Midbrain (tissue), 1 donor: ENCODE results near the gene ANKRD18B.
"Not testable (repeated sequence)": the region's sequence is repeated elsewhere in the genome, so short reads cannot be mapped to it uniquely, and the experiment has no call there.

Experiments
- DNase-seq: peaks from one replicate; lab custom pipeline; 2025; lab: John Stamatoyannopoulos, UW

ANKRD18B gene

DNA sequence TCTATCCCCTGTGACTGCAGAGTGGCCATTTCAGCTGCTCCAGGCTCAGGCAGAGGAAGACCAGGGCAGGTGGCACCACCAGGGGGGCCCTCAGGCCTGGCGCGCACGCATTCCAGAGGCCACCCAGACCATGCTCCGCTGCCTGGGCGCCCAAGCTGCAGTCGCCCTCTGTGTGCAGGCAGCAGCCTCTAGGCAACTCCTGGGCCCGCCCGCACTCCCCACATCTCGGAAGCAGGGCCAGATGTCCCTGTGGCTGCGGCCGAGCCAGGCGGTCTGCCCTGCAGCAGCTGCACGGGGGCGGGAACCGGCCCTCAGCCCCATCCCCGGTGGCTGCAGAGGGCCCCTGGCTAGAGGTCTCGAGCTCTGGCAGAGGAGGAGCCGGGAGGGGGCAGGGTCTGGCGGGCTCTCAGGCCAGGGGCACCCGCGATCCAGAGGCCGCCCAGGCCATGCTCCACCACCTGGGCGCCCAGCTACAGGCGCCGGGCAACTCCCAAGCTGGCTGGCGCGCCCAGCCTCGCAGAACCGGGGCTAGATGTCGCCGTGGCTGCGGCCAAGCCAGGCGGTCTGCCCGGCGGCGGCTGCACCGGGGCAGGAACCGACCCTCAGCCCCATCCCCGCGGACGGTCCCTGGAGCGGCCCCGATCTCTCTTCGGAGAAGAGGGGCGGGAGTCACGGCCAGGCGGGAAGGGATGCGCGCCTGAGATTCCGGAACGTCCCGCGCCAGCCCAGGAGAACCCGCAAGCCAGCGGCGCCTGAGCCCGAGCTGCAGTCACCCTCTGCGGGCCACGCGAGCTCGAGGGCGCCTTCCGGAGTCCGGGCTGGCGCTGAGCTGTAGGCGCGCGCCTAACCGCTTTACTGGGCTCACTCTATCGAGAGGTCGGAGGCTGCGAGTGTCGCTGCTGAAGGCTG, at the start of gene ANKRD18B:
TSS of gene ANKRD18B (plus strand) at position 855 of the 909 bp plus-strand sequence. CDS start 239 bp downstream, outside the sequence.
- DNase-seq = peak; percentile 7

DNA sequence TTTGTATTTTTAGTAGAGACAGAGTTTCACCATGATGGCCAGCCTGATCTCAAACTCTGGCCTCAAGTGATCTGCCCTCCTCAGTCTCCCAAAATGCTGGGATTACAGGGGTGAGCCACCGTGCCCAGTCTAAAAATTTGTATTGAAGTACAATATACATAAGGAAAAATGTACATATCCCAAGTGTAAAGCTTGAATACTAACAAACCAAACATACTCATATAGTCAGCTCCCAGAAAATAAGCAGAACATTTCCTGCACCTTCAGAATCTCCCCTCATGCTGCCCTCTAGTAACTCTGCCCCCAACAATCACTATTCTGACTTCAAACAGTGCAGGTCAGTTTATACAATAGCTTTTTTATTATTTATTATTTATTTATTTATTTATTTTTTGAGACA, 48.7 kb upstream of the ANKRD18B start:
- DNase-seq = no peak

DNA sequence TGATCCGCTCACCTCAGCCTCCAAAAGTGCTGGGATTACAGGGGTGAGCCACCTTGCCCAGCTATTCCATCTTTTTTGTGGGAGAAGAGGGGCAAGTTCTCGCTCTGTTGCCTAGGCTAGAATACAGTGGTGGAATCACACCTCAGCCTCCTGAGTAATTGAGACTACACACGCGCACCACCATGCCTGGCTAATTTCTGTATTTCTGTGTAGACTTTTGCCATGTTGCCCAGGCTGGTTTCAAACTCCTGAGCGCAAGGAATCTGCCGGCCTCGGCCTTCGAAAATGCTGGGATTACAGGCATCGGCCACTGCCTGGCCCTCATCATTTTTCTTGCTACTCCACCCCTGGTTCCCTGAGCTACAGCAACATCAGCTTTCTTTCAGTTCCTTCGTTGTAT, 47.5 kb upstream of the ANKRD18B start:
- no peak for DNase-seq

DNA sequence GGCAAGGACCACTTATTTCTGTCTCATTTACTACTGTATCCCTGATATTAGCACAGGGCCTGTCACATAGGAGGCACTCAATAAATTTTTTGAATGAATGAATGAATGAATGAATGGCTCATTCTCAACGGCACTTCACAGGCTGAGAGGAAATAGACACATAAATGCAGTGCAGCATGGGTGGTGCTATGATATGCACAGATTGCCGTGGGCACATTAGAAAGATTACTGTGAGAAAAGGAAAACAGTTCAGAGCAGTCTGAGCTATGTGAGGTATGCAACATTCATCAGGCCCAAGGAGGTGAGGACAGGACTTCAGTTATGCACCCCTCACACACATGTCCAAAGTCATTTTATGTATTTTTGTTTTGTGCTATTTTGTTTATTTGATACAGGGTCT, 43.9 kb upstream of the ANKRD18B start:
- DNase-seq = no peak

DNA sequence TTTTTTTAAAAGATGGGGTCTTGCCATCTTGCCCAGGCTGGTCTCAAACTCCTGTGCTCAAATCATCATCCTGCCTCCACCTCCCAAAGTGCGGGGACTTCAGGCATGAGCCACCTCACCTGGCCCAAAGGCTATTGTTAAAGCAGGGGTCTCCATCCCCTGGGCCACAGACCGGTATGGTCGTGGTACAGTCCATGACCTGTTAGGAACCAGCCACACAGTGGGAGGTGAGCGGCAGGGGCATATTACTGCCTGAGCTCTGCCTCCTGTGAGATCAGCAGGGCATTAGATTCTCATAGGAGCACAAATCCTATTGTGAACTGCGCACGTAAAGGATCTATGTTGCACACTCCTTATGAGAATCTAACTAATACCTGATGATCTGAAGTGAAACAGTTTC, 43.1 kb upstream of the ANKRD18B start:
- no peak for DNase-seq

DNA sequence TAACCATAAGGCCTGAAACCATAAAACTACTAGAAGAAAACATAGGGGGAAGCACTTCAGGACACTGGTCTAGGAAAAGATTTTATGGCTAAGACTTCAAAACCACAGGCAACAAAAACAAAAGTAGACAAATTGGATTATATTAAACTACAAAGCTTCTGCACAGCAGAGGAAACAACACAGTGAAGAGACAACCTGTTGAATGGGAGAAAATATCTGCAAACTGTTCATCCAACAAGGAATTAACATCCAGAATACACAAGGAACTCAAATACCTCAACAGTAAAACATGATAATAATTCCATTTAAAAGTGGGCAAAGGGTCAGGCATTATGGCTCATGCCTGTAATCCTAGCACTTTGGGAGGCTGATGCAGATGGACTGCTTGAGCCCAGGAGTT, 38.7 kb upstream of the ANKRD18B start:
- DNase-seq = not testable (repeated sequence)

DNA sequence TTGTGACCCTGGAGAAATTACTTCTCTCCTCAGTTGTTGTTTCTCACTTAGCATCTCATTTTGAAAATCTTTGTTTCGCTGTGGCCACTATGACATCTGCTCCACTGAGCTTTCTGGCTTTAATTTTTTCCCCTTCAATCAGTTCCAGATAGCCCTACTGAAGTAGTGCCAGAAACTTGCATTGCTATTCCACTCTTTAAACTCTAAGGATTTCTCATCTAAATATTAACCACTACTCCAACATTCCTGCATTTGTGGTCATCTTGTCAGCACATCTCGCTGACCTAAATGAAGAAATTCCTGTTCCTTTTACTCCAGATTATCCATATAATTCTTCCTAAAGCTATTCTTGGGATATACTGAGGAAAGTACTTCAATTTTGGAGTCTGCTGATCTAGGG, 35.0 kb upstream of the ANKRD18B start:
- DNase-seq = no peak

DNA sequence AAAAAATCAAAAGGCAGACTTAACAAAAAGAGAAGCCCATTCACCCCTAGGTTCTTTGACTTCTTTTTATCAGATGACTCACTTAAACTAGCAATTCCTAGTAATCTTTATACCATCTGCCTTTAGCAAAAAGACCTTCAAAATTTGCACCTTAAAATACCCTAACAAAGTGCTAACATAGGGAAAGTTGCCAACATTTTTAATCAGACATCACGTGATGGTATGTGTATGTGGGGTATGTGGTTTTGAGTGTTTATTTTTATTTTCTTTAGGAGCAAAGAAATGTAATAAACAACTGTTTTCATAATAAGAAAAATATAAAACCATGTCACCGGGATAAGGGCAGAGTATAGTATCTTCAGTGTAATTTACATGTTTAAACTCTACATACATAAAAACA, 30.2 kb upstream of the ANKRD18B start:
- not testable (repeated sequence) for DNase-seq

DNA sequence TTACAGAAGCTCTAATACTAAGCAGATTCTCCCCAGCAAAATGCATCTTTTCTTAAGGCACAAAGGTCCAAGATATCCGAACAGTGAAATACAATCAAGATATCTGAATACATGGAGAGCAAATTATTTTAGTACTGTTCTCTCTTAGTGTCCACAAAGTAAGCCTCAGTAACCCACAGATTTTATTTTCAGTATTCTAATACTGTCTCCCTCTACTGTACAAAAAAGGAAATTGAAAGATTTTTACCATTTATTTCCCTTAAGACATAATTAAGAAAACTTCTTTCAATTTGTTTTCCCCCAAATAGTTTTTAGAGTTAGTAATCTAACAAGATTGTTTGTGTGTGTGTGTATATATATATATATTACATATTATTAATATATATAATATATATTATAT, 25.7 kb upstream of the ANKRD18B start:
- no peak for DNase-seq

DNA sequence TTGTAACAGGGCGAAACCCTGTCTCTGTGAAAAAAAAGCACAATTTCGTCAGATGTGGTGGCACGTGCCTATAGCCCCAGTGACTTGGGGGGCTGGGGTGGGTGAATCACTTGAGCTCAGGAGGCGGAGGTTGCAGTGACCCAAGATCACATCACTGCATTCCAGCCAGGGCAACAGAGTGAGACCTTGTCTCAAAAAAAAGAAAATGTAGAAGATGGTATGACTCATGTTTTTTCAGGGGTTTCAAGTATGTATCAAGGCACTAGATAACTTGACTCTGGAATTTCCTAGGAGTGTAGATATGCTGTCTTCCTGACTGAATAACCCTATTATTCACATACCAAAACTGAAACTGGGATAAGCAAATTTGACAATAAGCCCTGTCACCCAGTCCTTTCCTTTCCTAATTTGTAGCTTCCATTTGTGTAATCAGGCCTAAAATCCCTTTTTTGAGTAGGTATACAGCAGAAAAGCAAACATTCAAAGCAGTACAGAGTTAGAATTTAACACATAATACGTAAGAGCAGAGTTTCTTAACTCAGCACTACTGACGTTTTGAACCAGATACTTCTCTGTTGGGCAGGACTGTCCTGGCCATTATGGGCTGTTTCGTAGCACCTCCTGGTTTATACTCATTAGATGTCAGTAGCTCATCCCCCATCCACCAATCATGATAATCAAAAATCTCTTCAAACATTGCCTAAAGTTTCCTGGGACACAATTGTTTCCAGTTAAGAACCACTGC, 17.3 kb upstream of the ANKRD18B start:
- no peak for DNase-seq

DNA sequence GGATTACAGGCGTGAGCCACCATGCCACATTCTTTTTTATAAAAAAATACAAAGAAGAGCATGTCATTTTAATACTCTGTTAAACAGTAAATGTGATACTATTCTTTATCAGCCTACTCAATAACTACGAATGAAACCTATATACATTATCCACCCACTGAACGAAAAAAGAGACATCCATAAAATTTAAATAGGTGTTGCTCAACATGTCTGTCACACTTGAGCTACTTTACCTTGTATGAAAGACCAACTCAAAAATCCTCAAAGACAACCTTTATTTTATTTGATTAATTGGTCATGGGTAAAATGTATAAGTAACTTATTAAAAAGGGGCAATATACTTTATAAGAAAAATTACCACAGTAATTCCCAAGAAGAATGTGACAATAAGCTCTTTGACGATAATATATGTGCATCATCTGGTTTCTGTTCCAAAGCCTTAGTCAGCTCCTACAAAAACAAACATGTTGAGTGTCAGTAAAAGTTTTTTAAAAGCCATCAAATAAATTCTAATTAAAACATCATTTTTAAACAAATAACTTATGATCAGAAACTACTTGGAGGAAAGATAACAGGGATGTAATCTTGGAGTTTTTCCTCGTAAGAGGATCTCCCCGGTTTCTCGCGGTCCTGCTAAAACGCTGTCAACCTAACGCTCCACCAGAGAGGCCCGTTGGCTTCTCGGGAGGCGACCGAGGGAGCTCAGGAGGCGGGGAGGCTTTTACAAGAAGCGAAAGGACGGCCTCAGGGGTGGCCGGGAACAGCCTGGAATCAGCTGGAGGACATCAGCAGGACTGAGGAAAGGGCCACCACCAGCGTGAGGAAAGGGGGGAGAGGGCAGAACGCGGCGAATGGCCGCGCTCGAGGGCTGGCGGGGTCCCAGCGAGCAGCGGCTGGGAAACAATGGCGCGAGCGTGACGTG, 13.5 kb upstream of the ANKRD18B start:
- peak; percentile 78 for DNase-seq

DNA sequence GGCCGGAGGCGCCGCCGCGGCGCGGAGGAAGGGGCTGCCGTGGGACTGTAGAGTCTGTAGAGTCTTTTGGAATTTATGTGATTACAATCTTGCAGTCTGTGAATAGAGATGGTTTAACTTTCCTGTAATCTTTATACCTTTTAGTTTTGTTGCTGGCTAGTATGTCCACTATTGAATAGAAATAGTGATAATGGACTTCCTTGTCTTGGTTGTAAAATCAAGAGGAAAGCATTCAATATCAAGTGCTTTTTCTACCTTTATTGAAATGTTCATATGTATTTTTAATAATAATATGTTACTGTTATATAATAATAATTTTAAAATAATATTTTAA, 12.9 kb upstream of the ANKRD18B start:
- not testable (repeated sequence) for DNase-seq

DNA sequence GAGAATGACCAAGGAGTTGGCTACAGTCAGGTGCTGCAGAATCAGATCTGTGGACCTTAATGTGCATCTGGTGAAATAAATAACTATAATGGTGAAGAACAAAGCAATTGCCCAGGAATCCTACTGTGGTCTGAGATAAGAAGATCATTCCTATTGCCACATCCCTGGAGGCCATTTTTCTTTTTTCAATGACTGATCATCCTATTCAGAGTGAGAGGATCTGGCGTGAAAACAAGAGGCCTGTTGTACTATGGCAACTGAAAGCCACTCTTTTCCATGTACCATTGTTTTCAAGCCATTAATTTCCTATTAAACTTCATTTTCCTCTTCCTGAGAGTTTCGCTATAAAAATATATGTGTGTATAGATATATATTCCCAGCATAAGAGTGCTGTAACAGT, 11.5 kb upstream of the ANKRD18B start:
- DNase-seq = peak; percentile 37

DNA sequence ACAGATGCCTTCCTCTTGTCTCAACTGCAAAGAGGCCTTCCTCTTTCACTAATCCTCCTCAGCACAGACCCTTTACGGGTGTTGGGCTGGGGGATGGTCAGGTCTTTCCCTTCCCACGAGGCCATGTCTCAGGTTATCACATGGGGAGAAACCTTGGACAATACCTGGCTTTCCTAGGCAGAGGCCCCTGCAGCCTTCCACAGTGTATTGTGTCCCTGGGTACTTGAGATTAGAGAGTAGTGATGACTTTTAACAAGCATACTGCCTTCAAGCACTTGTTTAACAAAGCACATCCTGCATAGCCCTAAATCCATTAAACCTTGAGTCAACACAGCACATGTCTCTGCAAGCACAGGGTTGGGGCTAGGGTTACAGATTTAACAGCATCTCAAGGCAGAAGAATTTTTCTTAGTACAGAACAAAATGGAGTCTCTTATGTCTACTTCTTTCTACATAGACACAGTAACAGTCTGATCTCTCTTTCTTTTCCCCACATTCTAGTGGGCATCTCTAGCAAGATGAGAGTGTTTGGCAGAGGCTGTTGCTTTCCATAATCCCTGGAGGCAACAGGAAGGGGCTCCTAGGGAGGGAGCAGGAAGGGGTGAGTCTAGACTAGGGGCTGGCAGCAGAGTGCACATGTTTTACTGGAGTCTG, 8.6 kb upstream of the ANKRD18B start:
- not testable (repeated sequence) for DNase-seq

DNA sequence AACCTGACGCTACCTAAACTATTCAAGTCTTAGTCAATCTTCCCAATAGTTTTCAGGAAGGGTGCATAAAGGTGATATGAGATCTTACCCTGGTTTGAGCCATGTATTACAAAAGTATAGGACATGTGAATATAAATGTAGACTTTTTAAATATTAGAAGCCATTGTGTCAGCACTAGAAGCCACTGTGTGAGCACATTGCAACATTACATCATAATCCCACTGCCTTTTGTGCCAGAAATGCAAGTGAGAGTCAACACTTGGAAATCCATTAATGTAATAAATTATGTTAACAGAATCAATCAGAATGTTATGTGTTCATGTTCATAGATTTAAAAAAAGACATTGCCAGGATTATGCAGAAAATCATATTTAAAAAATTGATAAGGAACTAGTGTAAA, 7.7 kb upstream of the ANKRD18B start:
- DNase-seq = not testable (repeated sequence)

DNA sequence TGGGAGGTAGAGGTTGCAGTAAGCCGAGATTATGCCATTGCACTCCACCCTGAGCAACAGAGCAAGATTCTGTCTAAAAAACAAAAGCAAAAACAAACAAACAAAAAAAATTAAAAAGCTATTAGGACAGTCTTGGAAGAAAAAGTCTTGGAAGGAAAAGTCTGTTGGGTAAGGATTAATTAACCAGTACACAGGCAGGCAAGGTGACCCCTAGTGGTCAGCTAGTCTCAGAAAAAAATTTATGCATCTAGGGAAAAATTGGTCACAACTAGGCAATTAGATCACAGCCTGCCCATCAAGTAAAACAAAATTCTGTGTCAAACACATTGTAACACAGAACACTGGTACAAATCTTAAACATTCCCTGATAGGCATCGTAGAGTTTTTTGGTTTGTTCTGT, 6.7 kb upstream of the ANKRD18B start:
- peak; percentile 40 for DNase-seq

DNA sequence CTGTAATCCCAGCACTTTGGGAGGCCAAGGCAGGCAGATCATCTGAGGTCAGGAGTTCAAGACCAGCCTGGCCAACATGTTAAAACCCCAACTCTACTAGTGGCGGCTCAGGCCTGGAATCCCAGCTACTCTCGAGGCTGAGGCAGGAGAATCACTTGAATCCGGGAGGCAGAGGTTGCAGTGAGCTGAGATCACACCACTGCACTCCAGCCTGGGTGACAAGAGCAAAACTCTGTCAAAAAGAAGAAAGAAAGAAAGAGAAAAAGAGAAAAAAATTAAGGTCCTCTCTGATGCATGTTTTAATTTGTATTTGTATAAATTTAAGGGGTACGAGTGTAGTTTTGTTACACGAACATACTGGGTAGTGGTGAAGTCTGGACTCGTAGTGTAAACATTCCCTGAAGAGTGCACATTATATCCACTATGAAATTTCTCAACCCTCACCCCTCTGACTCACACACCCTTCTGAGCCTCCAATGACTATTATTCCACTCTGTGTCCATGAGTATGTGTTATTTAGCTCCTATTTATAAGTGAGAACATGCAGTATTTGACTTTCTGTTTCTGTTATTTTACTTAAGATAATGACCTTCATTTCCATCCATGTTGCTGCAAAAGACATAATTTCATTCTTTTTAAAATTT, 6.0 kb upstream of the ANKRD18B start:
- DNase-seq = not testable (repeated sequence)

DNA sequence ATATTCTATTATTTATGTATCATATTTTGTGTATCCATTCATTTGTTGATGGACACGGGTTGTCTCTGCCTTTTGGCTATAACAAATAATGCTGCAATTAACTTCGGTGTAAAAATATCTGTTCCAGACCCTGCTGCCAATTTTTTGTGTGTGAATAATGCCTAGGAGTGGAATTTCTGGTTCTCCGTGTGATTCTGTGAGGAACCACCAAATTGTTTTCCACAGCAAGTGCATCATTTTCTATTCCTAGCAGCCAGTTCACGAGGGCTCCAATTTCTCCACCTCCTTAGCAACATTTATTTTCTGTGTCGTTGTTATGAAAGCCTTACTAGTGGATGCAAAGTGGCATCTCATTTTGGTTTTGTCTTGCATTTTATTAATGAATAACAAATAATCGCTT, 2.2 kb upstream of the ANKRD18B start:
- DNase-seq = not testable (repeated sequence)

DNA sequence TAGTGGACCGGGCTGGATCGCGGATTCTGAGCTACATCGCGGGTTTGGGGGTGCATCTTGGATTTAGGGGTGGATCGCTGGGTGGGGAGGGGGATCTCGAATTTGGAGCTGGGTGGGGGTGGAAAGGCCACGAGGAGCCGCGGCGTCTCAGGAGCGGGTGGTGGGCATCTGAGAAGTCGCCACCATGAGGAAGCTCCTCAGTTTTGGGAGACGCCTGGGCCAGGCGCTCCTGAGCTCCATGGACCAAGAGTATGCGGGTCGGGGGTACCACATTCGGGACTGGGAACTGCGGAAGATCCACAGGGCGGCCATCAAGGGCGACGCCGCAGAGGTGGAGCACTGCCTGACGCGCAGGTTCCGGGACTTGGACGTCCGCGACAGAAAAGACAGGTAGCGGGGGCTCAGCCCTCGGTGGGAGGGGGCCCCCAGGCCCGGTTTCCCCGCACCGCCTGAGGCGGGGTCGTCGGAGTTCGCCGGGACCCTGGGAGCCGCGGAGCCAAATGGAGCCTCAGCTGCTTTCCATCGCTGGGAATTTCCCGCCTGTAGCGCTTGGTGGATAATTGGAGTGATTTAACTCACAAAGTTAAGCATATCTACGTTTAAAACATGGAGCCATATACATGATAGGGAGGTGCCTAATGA, 376 bp downstream of the ANKRD18B start:
- no peak for DNase-seq

DNA sequence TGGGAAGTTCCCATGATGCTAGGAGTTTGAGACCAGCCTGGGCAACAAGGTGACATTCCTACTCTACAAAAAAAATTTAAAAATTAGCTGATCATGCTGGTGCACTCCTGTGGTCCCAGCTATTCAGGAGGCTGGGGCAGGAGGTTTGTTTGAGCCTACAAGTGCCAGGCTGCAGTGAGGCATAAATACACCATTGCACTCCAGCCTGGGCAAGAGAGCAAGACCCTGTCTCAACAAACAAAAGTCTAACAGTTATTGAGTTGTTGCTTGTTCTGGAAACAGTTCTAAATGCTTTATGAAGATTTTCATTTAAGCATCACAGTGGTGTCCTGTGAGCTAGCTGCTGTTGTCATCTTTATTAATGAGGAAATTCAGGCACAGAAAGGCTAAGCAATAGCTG, 4.0 kb downstream of the ANKRD18B start:
- DNase-seq = not testable (repeated sequence)

DNA sequence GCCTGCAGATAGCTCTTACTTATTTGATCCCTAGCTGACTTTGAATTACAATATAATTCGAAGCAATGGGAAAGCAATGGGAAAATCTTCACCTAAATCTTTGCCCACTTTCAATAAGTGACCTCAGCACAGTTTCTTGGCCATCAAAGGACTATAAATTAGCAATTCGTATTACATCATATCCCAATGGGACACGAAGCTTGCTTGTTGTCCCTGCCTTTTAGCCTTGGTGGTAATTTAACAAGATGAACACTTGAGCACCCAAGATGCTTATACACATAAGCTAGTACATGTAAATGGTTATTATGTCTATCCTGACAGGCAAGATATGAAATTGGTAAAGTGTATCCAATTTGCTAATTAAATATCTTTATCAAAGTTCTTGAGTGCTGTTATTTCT, 9.9 kb downstream of the ANKRD18B start:
- DNase-seq = not testable (repeated sequence)
